Cardiac fibroblast (primary cell): Measurements from ENCODE around the gene CHD5.
A peak's percentile ranks its signal among the peaks of the same experiment; 100 is the strongest.

Source experiments
- DNase-seq, 2 donors: peaks; one replicate each; pipeline versions ENCODE4 v3.0.0 to v3.0.0-alpha.2; 2010; ENCODE audit warnings: low read depth in 2 of 2
- H3K4me3 ChIP-seq, 2 donors: replicated peaks in 1 of 2; 1 replicate in 1 of 2; 2 replicates in 1 of 2; pipeline ENCODE4 v1.5.1; 2011; ENCODE audit warnings: low read depth in 2 of 2, low read length in 2 of 2, mild to moderate bottlenecking in 2 of 2, moderate library complexity in 1 of 2
- TF ChIP-seq, protein P1 (sequence below): IDR thresholded peaks from one replicate; pipeline ENCODE4 v1.5.1; 2011; ENCODE audit warnings: low read depth, mild to moderate bottlenecking, low read length, inconsistent platforms

CHD5 gene

GRCh38 chr1:6102532-6102845 lies 77.6 kb downstream of the CHD5 start:
- DNase-seq, result no peak
- TF ChIP-seq, protein P1, sequence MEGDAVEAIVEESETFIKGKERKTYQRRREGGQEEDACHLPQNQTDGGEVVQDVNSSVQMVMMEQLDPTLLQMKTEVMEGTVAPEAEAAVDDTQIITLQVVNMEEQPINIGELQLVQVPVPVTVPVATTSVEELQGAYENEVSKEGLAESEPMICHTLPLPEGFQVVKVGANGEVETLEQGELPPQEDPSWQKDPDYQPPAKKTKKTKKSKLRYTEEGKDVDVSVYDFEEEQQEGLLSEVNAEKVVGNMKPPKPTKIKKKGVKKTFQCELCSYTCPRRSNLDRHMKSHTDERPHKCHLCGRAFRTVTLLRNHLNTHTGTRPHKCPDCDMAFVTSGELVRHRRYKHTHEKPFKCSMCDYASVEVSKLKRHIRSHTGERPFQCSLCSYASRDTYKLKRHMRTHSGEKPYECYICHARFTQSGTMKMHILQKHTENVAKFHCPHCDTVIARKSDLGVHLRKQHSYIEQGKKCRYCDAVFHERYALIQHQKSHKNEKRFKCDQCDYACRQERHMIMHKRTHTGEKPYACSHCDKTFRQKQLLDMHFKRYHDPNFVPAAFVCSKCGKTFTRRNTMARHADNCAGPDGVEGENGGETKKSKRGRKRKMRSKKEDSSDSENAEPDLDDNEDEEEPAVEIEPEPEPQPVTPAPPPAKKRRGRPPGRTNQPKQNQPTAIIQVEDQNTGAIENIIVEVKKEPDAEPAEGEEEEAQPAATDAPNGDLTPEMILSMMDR, result no peak
- no peak overlapping the region for H3K4me3 ChIP-seq

DNA sequence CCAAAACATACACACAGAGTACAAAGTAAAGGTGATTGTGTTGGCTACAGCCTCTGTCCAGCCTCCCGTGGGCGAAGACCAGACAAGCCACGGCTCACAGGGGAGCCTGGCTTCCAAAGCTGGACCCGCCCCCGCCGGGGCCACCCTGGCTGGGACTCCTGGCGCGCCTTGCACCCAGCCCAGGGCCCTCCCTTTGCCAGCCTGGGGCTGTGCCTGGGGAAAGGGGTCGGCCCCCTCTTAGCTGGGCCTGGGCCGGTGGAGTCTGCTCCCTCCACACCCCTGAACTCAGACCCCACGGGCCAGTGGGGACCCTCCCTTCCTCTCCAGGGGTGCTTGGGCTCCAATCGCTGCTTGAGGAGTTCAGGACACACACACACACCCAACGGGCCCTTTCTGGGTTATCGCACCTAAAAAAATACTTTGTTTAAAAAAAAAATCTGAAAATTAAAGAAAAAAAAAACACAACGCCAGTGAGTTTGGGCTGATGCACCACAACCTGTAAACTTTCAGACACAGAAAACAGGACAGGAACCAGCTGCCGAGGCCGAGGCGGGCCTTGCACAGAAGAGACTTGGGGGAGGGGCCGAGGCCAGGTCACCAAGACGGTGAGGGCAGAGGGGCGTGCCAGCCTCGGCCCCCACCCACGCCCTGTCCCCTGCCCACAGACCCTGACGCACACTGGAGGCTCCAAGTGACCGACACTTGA lies 78.1 kb downstream of the CHD5 start:
- TF ChIP-seq, protein P1, result no peak
- DNase-seq, result no peak
- H3K4me3 ChIP-seq, result no peak overlapping the region

DNA sequence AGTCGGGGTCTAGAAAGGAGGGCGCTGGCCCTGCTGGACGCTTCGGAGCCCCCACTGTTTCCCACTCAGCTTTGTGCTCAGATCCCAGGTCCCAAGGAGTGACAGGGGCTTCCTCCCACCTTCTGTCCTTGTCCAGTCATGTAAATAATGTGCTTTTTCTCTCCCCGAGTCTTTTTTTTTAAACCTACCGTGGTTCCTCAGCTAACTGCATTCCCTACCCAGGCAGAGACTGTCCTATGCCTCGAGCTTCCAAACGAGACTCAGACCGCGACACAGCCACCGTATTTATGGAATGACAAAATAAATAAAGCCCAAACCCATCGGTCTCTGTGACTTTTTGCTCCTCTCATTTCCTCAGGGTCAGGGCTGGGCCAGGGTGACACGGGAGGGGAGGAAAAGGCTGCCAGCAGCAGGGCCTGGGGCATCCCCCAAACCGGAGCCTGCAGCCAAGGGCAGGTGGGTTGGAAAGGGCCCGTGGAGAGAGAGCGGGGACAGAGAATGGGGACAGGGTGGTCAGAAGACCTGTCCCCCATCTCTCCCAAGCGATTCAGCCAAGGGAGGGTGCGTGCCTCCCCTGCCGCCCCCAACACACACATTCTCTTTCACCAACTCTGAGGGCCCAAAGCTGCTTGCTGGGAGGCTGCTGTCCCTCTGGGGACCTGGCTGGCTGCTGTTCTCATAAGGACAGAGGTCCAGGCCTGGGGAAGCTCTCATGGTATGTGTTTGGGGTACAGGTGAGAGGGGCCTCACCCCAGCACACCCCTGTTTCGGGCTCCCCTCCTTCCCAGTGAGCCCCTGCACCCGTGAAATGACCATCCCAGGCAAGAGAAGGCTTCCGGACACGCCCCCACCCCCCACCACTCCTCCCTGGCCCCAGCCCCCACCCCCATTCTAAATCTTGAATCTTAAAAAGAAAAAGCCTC lies 79.0 kb downstream of the CHD5 start:
- no peak overlapping the region for H3K4me3 ChIP-seq
- DNase-seq, result no peak
- TF ChIP-seq, protein P1, result no peak

- H3K4me3 ChIP-seq, result no peak overlapping the region
- TF ChIP-seq, protein P1, result no peak
- DNase-seq, result no peak
Observed at GRCh38 chr1:6099787-6100765, 80.0 kb downstream of the CHD5 start.

DNA sequence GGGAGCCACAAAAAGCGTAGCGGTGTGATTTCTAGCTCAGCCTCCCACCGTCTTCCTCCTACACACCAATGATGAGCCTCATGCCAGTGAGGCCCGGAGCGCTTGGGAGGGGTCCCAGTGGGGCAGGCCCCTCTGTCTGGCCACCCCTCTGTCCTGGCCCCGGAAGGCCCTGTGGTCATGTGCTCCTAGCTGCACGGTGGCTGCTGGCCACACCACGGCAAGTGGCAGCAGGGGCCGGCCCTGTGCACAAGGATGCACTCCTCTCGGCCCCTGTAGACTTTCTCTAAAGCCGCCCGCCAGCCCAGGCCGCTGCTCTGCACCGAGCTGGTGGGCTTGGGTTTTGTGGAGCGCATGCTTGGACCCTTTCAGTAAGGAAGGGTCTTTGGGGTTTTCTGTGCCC lies 80.8 kb downstream of the CHD5 start:
- no peak for DNase-seq
- no peak overlapping the region for H3K4me3 ChIP-seq
- TF ChIP-seq, protein P1, result no peak

GRCh38 chr1:6098303-6099215 lies 81.6 kb downstream of the CHD5 start:
- TF ChIP-seq, protein P1, result no peak
- no peak overlapping the region for H3K4me3 ChIP-seq
- DNase-seq, result peak; percentile 59 to 60
